K562 (cell line): ENCODE data around the gene DGKB. TPM values are rescaled to one million over a fixed set of nuclear protein-coding genes. Genes with fewer than 3 reads are reported as not detected.

ENCODE experiments used
- ATAC-seq: fragments of 200-7000 bp; cut with Tn5 transposase; 3 replicates; pipeline ENCODE4 v1.9.1; 2020; ENCODE audit warnings: moderate library complexity
- BruUV-seq: library from RNA; stranded (reverse); fragments of 400-500 nt; replicated peaks from 2 replicates; lab custom pipeline; 2021; lab: Mats Ljungman, UMichigan
- CTCF ChIA-PET: fragments of 300-600 bp; formaldehyde crosslinking; extraction: SDS; loops from one replicate; lab custom pipeline; 2021; ENCODE audit warnings: low intra/inter-chr PET ratio; lab: Yijun Ruan, JAX
- POLR2A ChIA-PET: fragments of 300-600, 350-650 bp; sonication (Branson Sonifier 250); formaldehyde crosslinking; extraction: SDS; loops from one replicate; lab custom pipeline; 2021; ENCODE audit warnings: antibody characterized with exemption, inconsistent platforms; lab: Yijun Ruan, JAX
- DNase-seq, 4 experiments: peaks; one replicate each; pipeline versions ENCODE4 v3.0.0 to v3.0.0-alpha.2; 2011 to 2018; ENCODE audit warnings: low spot score in 3 of 4, mixed read lengths in 3 of 4; ENCODE audit errors: extremely low read depth in 1 of 4
- FAIRE-seq: peaks from 2 replicates; lab custom pipeline; 2011; peaks lifted over from hg19 to GRCh38; lab: Jason Lieb, UNC
- H2AFZ ChIP-seq: 2 replicates; pipeline ENCODE4 v1.6.0; 2011; ENCODE audit warnings: low read depth, low read length, control low read depth, inconsistent platforms
- H3K27ac ChIP-seq: fragments of 200-600 bp; 3 replicates; pipeline ENCODE4 v1.8.0; 2011; ENCODE audit warnings: low read depth, mild to moderate bottlenecking, control low read depth, inconsistent platforms, low read length, moderate library complexity, mixed read lengths; ENCODE audit errors: extremely low read depth
- H3K27me3 ChIP-seq, 2 experiments: fragments of 300-600 bp in 1 of 2; 2 replicates in 1 of 2; 3 replicates in 1 of 2; pipeline versions ENCODE4 v1.6.0 to v1.8.0; 2011; ENCODE audit warnings: inconsistent platforms in 2 of 2, low read length in 2 of 2, mild to moderate bottlenecking in 1 of 2, mixed read lengths in 1 of 2, moderate library complexity in 1 of 2; ENCODE audit not compliant: control insufficient read depth in 2 of 2, insufficient read depth in 2 of 2
- H3K36me3 ChIP-seq: fragments of 300-600 bp; 3 replicates; pipeline ENCODE4 v1.8.0; 2011; ENCODE audit warnings: mild to moderate bottlenecking, low read length, inconsistent platforms; ENCODE audit not compliant: control insufficient read depth, insufficient read depth
- H3K4me1 ChIP-seq, 2 experiments: fragments of 200-600 bp in 1 of 2; replicated peaks in 1 of 2; 2 replicates in 1 of 2; 3 replicates in 1 of 2; pipeline versions ENCODE4 v1.5.1 to v1.8.0; 2011; ENCODE audit warnings: inconsistent platforms in 2 of 2, low read length in 2 of 2, mild to moderate bottlenecking in 1 of 2, mixed read lengths in 1 of 2, moderate library complexity in 1 of 2; ENCODE audit not compliant: control insufficient read depth in 2 of 2, insufficient read depth in 2 of 2
- H3K4me2 ChIP-seq: 2 replicates; pipeline ENCODE4 v1.6.1; 2011; ENCODE audit warnings: low read length, control low read depth, inconsistent platforms, mixed read lengths; ENCODE audit not compliant: insufficient read depth
- H3K4me3 ChIP-seq: fragments of 200-600 bp; sonication (generic), shearing (Covaris generic); 2 replicates; pipeline ENCODE4 v1.5.1; 2016; ENCODE audit warnings: control low read depth, inconsistent platforms
- H3K79me2 ChIP-seq: fragments of 200-600 bp; 3 replicates; pipeline ENCODE4 v1.8.0; 2011; ENCODE audit warnings: low read length, inconsistent platforms; ENCODE audit not compliant: control insufficient read depth, insufficient read depth
- H3K9ac ChIP-seq, 2 experiments: 2 replicates each; pipeline versions ENCODE4 v1.6.0 to v1.6.1; 2011; ENCODE audit warnings: low read depth in 2 of 2, low read length in 2 of 2, control low read depth in 1 of 2, inconsistent platforms in 1 of 2, mild to moderate bottlenecking in 1 of 2, mixed read lengths in 1 of 2; ENCODE audit not compliant: insufficient read depth in 1 of 2
- H3K9me1 ChIP-seq: one replicate; pipeline ENCODE4 v1.6.0; 2011; ENCODE audit warnings: inconsistent platforms, mild to moderate bottlenecking, low read length, moderate library complexity; ENCODE audit not compliant: control insufficient read depth, insufficient read depth
- H3K9me3 ChIP-seq: replicated peaks from 2 replicates; pipeline ENCODE4 v1.5.1; 2011; ENCODE audit warnings: low read depth, low read length, inconsistent platforms; ENCODE audit not compliant: control insufficient read depth, insufficient read depth
- H4K20me1 ChIP-seq: replicated peaks from 2 replicates; pipeline ENCODE4 v1.6.1; 2011; ENCODE audit warnings: low read length, inconsistent platforms, mixed read lengths; ENCODE audit not compliant: control insufficient read depth, insufficient read depth
- ATF4 ChIP-seq: fragments of 450-650 bp; formaldehyde crosslinking; IDR thresholded peaks from 2 replicates; pipeline ENCODE4 v1.4.0; 2022; ENCODE audit warnings: mild to moderate bottlenecking, moderate library complexity
- DMBX1 ChIP-seq: fragments of 250-450 bp; sonication (Bioruptor Pico); IDR thresholded peaks from 2 replicates; pipeline ENCODE4 v1.8.0; 2022; ENCODE audit warnings: inconsistent platforms, mild to moderate bottlenecking, moderate library complexity, borderline replicate concordance
- NR0B1 ChIP-seq: fragments of 450-650 bp; IDR thresholded peaks from one replicate; pipeline ENCODE4 v1.6.1; 2018; ENCODE audit warnings: mild to moderate bottlenecking, moderate library complexity; ENCODE audit not compliant: partially characterized antibody
- RFX7 ChIP-seq: fragments of 250-450 bp; sonication (Bioruptor Pico); IDR thresholded peaks from 2 replicates; pipeline ENCODE4 v1.5.1; 2021; ENCODE audit warnings: mild to moderate bottlenecking
- RNF219 ChIP-seq: fragments of 250-450 bp; sonication (Bioruptor Pico); IDR thresholded peaks from 2 replicates; pipeline ENCODE4 v1.5.0; 2022; ENCODE audit warnings: mild to moderate bottlenecking
- RUNX1 ChIP-seq: sonication (generic); IDR thresholded peaks from 2 replicates; pipeline ENCODE4 v1.6.1; 2016; ENCODE audit warnings: antibody characterized with exemption, low read depth
- SAP30 ChIP-seq: fragments of 200-600 bp; sonication (generic); IDR thresholded peaks from 2 replicates; pipeline ENCODE4 v1.6.1; 2012; ENCODE audit warnings: borderline replicate concordance, low read depth, mild to moderate bottlenecking, moderate library complexity, low read length, control low read depth, inconsistent platforms; ENCODE audit not compliant: insufficient read depth, poor library complexity, severe bottlenecking
- SFPQ ChIP-seq: fragments of 200-400 bp; formaldehyde crosslinking; IDR thresholded peaks from 2 replicates; pipeline ENCODE4 v1.6.1; 2017; ENCODE audit warnings: mild to moderate bottlenecking, low read depth, low read length, moderate library complexity
- SRSF1 ChIP-seq: fragments of 200-400 bp; formaldehyde crosslinking; IDR thresholded peaks from 2 replicates; pipeline ENCODE4 v1.6.1; 2017; ENCODE audit warnings: mild to moderate bottlenecking, low read depth, low read length, moderate library complexity
- TFAP4 ChIP-seq: sonication (generic); formaldehyde crosslinking; IDR thresholded peaks from 2 replicates; pipeline ENCODE4 v1.8.0; 2022; ENCODE audit warnings: missing genetic modification reagents, mild to moderate bottlenecking, moderate library complexity, borderline replicate concordance
- ZFX ChIP-seq: sonication (generic); formaldehyde crosslinking; IDR thresholded peaks from 2 replicates; pipeline ENCODE4 v1.8.0; 2022; ENCODE audit warnings: mild to moderate bottlenecking, missing genetic modification reagents, moderate library complexity
- ZNF280B ChIP-seq: fragments of 250-450 bp; sonication (Bioruptor Pico); IDR thresholded peaks from 2 replicates; pipeline ENCODE4 v1.5.1; 2021; ENCODE audit warnings: mild to moderate bottlenecking
- ZNF696 ChIP-seq: fragments of 250-450 bp; sonication (Bioruptor Pico); conservative IDR thresholded peaks from 2 replicates; pipeline ENCODE4 v1.4.0; 2020; ENCODE audit warnings: mild to moderate bottlenecking, moderate library complexity
- WGBS: fragments of 100-300 bp; shearing (Covaris generic); methylation state at CpG from one replicate; pipeline ENCODE4 v1.1.6; 2016; ENCODE audit warnings: low coverage, mixed read lengths; ENCODE audit not compliant: insufficient coverage; ENCODE audit errors: missing lambda C conversion rate; 5-methylcytosine and 5-hydroxymethylcytosine counted together
- in situ Hi-C: fragments of 300-500 bp; cut with MboI; formaldehyde crosslinking; loops from 4 replicates; pipeline ENCODE4 v1.15.0; 2018; ENCODE audit warnings: inconsistent platforms, mixed read lengths
- intact Hi-C: fragments of 100-400 bp; cut with micrococcal nuclease; formaldehyde crosslinking; loops from 2 replicates; pipeline ENCODE4 v1.14.2; 2022
- polyA plus RNA-seq, 8 experiments: library from polyadenylated mRNA; depleted of rRNA in 4 of 8; stranded (reverse) in 5 of 8; unstranded in 3 of 8; fragments of >200 nt; fragmentation: Nextera tagmentation in 2 of 8; fragmentation: Illumina TruSeq in 1 of 8; extraction: Ambion mirVana in 2 of 8; extraction: Trizol in 1 of 8; gene quantifications; 2 replicates each; pipeline versions ENCODE4 v1.2.1 to v1.2.3, GENCODE V29; 2011 to 2014; ENCODE audit warnings: inconsistent platforms in 1 of 8, missing spikeins in 1 of 8
- total RNA-seq, 7 experiments: library from RNA; depleted of rRNA in 6 of 7; stranded (reverse); fragments of >200 nt in 6 of 7; fragmentation: Illumina TruSeq in 2 of 7; extraction: Trizol in 2 of 7; gene quantifications; 2 replicates each; pipeline versions ENCODE4 v1.2.1 to v1.2.3, GENCODE V29; 2011 to 2021; ENCODE audit warnings: low replicate concordance in 1 of 7

Gene DGKB
- total and polyA plus RNA-seq, 9 of the 15 experiments (the other 6 are each of a cell fraction or from before 2014, with no cell fraction given) = 0.01 TPM; not detected in 8

- POLR2A ChIA-PET = no interaction called here
- BruUV-seq = no TSS peak
- H2AFZ ChIP-seq = no peak overlapping the region
- no peak for FAIRE-seq
- H3K4me1 ChIP-seq = no peaks in the 10 kb centered on the region
- no peak for DNase-seq
- TF ChIP-seq RUNX1 (no peak), RNF219 (CRISPR knock-in tag) (no peak), DMBX1 (CRISPR knock-in tag) (no peak), RFX7 (CRISPR knock-in tag) (no peak), SFPQ (no peak), ATF4 (CRISPR knock-in tag) (no peak), ZNF696 (CRISPR knock-in tag) (no peak), ZFX (CRISPR knock-in tag) (no peak), ZNF280B (CRISPR knock-in tag) (no peak), TFAP4 (no peak), SAP30 (no peak), NR0B1 (no peak), SRSF1 (no peak)
- no peak for ATAC-seq
- H3K36me3 ChIP-seq = no peaks in the 10 kb centered on the region
- no peaks in the 10 kb centered on the region for H3K27me3 ChIP-seq
- in situ Hi-C loops = no loop called here
- no peaks in the 10 kb centered on the region for H3K79me2 ChIP-seq
- no peak overlapping the region for H3K4me2 ChIP-seq
- intact Hi-C loops = no loop called here
- no peak overlapping the region for H3K4me3 ChIP-seq
- no peaks in the 10 kb centered on the region for H3K9me3 ChIP-seq
- H3K9ac ChIP-seq = no peak overlapping the region
- CTCF ChIA-PET = no interaction called here
- 2% methylated on average over 3 of the region's 3 CpGs for WGBS
- H3K27ac ChIP-seq = no peak overlapping the region
- no peaks in the 10 kb centered on the region for H4K20me1 ChIP-seq
- no peaks in the 10 kb centered on the region for H3K9me1 ChIP-seq
These were observed 215.3 kb downstream of the DGKB start for GRCh38 chr7:14687241-14687640.
